Endodermal cell (in vitro differentiated cells): ENCODE measurements around the gene POR. TPM values are rescaled to one million over a fixed set of nuclear protein-coding genes. Genes with fewer than 3 reads are reported as not detected.
A peak's percentile ranks its signal among the peaks of the same experiment; 100 is the strongest.

ENCODE experiments used
- DNase-seq: peaks from one replicate; pipeline ENCODE4 v3.0.0-alpha.2; 2017
- H3K27ac ChIP-seq: 2 replicates; pipeline ENCODE4 v1.5.1; 2013; ENCODE audit warnings: mild to moderate bottlenecking, low read depth, low read length, moderate library complexity
- H3K27me3 ChIP-seq: 2 replicates; pipeline ENCODE4 v1.6.1; 2013; ENCODE audit warnings: mild to moderate bottlenecking, low read length, moderate library complexity; ENCODE audit not compliant: insufficient read depth, control insufficient read depth, poor library complexity, severe bottlenecking
- H3K36me3 ChIP-seq: 2 replicates; pipeline ENCODE4 v1.7.0; 2013; ENCODE audit warnings: mild to moderate bottlenecking, low read length, moderate library complexity; ENCODE audit not compliant: control insufficient read depth, insufficient read depth
- H3K4me1 ChIP-seq: one replicate; pipeline ENCODE4 v1.7.0; 2013; ENCODE audit warnings: low read length; ENCODE audit not compliant: control insufficient read depth, insufficient read depth
- H3K4me3 ChIP-seq: 2 replicates; pipeline ENCODE4 v1.5.1; 2013; ENCODE audit warnings: mild to moderate bottlenecking, low read length, moderate library complexity
- H3K9ac ChIP-seq: 2 replicates; pipeline ENCODE4 v1.6.1; 2013; ENCODE audit warnings: mild to moderate bottlenecking, low read length, moderate library complexity; ENCODE audit not compliant: poor library complexity, severe bottlenecking; ENCODE audit errors: extremely low read depth
- H3K9me3 ChIP-seq: 2 replicates; pipeline ENCODE4 v1.6.1; 2013; ENCODE audit warnings: mild to moderate bottlenecking, low read length, moderate library complexity; ENCODE audit not compliant: control insufficient read depth
- H3K27ac Mint-ChIP-seq: 2 replicates; pipeline ENCODE4 v1.8.0; 2020; ENCODE audit warnings: mixed read lengths
- H3K27me3 Mint-ChIP-seq: 2 replicates; pipeline ENCODE4 v1.8.0; 2021; ENCODE audit warnings: mild to moderate bottlenecking, mixed read lengths; ENCODE audit not compliant: insufficient read depth
- H3K36me3 Mint-ChIP-seq: 2 replicates; pipeline ENCODE4 v1.8.0; 2020; ENCODE audit warnings: low read depth, mixed read lengths
- H3K4me1 Mint-ChIP-seq: 2 replicates; pipeline ENCODE4 v1.8.0; 2020; ENCODE audit warnings: mixed read lengths
- H3K4me3 Mint-ChIP-seq: 2 replicates; pipeline ENCODE4 v1.8.0; 2020; ENCODE audit warnings: mild to moderate bottlenecking, moderate library complexity, mixed read lengths
- H3K9me3 Mint-ChIP-seq: 2 replicates; pipeline ENCODE4 v1.8.0; 2020; ENCODE audit warnings: mild to moderate bottlenecking, mixed read lengths
- WGBS, 2 experiments: methylation state at CpG; one replicate each; pipeline versions ENCODE4 v1.1.5 to v1.1.7; 2013; ENCODE audit warnings: missing lambda C conversion rate in 2 of 2, mixed read lengths in 1 of 2; ENCODE audit not compliant: insufficient coverage in 1 of 2, insufficient read length in 1 of 2; 5-methylcytosine and 5-hydroxymethylcytosine counted together
- total RNA-seq, 2 donors: library from RNA; stranded (reverse); fragmentation: NEBNext Ultra II Directional in 1 of 2; extraction: Animal tissue kit (Norgen Biotek cat#: 25700) in 1 of 2; gene quantifications; 2 replicates in 1 of 2; 3 replicates in 1 of 2; pipeline ENCODE4 v1.2.1, GENCODE V29; 2021
- TF ChIP-seq, protein P1 (sequence below): fragments of 200-600 bp; sonication (generic); conservative IDR thresholded peaks from 2 replicates; pipeline ENCODE4 v1.5.0; 2021; ENCODE audit warnings: antibody characterized with exemption, mild to moderate bottlenecking

Gene POR
- total RNA-seq, 2 donors from 2014 or later = 85.2 to 92.9 TPM

DNA sequence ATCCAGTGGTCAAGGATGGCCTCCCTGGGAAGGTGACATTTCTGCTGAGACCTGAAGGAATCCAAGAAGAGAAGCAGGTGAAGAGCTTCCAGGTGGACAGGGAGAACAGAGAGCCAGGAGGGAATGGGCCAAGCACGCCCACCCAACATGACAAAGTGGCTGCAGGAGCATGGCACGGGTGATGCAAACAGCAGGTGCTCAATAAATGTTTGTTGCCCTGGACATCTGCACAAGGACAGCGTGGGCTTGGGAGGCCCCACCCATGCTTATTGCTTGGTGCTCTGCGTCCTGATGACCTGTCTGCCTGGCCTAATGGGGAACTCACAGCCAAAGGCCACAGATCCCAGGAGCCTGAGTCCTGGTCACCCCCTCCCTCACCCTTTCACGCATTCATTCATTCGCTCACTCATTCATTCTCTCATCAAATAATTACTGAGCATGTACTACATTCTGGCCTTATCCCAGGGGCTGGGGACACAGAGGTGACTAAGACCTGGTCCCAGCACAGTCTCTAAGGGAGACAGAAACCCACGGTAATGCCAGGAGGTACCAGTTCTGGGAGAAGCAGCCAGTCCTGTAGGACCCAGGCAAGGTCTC is 23.0 kb upstream of the POR start:
- no peaks in the 10 kb centered on the region for H3K4me1 ChIP-seq
- no peak overlapping the region for H3K4me3 ChIP-seq
- TF ChIP-seq, protein P1, sequence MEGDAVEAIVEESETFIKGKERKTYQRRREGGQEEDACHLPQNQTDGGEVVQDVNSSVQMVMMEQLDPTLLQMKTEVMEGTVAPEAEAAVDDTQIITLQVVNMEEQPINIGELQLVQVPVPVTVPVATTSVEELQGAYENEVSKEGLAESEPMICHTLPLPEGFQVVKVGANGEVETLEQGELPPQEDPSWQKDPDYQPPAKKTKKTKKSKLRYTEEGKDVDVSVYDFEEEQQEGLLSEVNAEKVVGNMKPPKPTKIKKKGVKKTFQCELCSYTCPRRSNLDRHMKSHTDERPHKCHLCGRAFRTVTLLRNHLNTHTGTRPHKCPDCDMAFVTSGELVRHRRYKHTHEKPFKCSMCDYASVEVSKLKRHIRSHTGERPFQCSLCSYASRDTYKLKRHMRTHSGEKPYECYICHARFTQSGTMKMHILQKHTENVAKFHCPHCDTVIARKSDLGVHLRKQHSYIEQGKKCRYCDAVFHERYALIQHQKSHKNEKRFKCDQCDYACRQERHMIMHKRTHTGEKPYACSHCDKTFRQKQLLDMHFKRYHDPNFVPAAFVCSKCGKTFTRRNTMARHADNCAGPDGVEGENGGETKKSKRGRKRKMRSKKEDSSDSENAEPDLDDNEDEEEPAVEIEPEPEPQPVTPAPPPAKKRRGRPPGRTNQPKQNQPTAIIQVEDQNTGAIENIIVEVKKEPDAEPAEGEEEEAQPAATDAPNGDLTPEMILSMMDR = no peak
- peaks cover 1% of the 10 kb centered on the region for H3K36me3 ChIP-seq
- H3K27ac Mint-ChIP-seq = no peak overlapping the region
- DNase-seq = no peak
- no peaks in the 10 kb centered on the region for H3K27me3 Mint-ChIP-seq
- H3K27me3 ChIP-seq = no peaks in the 10 kb centered on the region
- no peak overlapping the region for H3K9ac ChIP-seq
- WGBS, 2 experiments = 94 to 98% methylated on average over 5 to 7 of the region's 7 CpGs
- H3K36me3 Mint-ChIP-seq = peaks cover 15% of the 10 kb centered on the region
- no peaks in the 10 kb centered on the region for H3K9me3 Mint-ChIP-seq
- no peak overlapping the region for H3K27ac ChIP-seq
- H3K4me3 Mint-ChIP-seq = no peak overlapping the region
- no peaks in the 10 kb centered on the region for H3K4me1 Mint-ChIP-seq
- H3K9me3 ChIP-seq = no peaks in the 10 kb centered on the region

DNA sequence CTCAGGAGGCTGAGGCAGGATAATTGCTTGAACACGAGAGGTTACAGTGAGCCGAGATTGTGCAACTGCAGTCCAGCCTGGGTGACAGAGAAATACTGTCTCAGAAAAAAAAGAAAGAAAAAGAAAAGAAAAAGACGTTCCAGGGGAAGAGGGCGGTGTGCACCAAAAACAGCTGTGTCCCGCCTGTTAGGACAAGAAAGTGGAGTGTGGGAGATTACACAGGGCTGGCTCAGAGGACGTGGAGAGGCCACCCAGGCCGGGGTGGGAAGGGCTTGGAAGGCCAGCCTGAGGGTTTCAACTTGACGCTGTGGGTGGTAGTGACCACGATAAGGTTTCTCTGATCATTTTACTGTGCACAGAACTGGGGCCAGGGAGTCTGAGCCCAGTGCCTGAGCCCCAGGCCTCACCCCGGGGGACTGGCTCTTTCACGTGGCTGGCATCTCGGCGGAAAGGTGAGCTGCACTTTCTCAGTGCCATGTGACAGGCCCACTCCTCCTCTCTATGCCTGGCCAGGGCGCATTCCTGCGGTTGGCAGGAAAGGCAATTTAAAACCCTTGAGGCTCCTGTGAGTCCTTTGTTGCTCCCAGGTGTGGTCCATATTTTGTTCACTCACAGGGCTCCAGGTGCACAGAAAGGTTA is 22.2 kb upstream of the POR start:
- Histone ChIP-seq H3K27me3 (no peaks in the 10 kb centered on the region), H3K4me1 (no peaks in the 10 kb centered on the region), H3K9me3 (no peaks in the 10 kb centered on the region), H3K27ac (no peak overlapping the region), H3K9ac (no peak overlapping the region), H3K36me3 (no peaks in the 10 kb centered on the region), H3K4me3 (no peak overlapping the region)
- H3K36me3 Mint-ChIP-seq = peaks cover 11% of the 10 kb centered on the region
- H3K4me3 Mint-ChIP-seq = no peak overlapping the region
- H3K27me3 Mint-ChIP-seq = no peaks in the 10 kb centered on the region
- WGBS, 2 experiments = 91 to 93% methylated on average over 14 to 15 of the region's 15 CpGs
- TF ChIP-seq, protein P1 = no peak
- H3K27ac Mint-ChIP-seq = no peak overlapping the region
- H3K4me1 Mint-ChIP-seq = no peaks in the 10 kb centered on the region
- no peaks in the 10 kb centered on the region for H3K9me3 Mint-ChIP-seq
- DNase-seq = no peak

DNA sequence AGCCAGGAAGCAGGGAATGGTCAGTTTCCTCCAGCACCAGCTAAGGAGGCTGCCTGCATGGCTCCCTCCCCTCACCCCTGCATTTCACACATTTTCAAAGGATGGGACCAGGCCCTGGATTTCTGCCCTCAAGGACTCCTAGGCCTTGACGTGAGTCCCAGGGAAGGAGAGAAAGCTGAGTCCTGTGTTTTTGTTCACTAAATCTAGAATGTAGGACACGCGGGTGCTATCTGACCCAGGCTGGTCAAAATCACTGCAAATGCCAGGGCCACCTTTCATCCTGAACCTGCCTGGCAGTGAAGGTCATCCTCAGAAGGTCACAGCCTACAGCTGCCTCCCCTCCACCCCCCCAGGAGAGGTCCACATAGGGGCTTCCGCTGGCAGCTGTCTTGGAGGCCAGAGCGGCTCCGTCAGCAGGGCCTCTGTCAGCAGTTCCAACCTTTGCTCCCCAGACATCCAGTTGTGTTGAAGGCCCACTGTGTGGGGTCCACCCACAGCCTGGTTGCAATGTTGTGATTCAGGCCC is 18.1 kb upstream of the POR start:
- Mint-ChIP-seq H3K9me3 (no peaks in the 10 kb centered on the region), H3K27ac (no peak overlapping the region)

More for the DNA sequence above, 18.1 kb upstream of the POR start:
- Histone ChIP-seq H3K9ac (no peak overlapping the region), H3K9me3 (no peaks in the 10 kb centered on the region), H3K4me1 (no peaks in the 10 kb centered on the region), H3K4me3 (no peak overlapping the region), H3K27me3 (no peaks in the 10 kb centered on the region), H3K36me3 (no peaks in the 10 kb centered on the region), H3K27ac (peak overlapping the region; percentile 4)
- Mint-ChIP-seq H3K27me3 (no peaks in the 10 kb centered on the region), H3K4me1 (no peaks in the 10 kb centered on the region), H3K36me3 (no peaks in the 10 kb centered on the region), H3K4me3 (no peak overlapping the region)
- 81% methylated on average over 6 of the region's 6 CpGs; no CpG with 5 or more reads in 1 of the 2 experiments for WGBS, 2 experiments
- TF ChIP-seq, protein P1 = no peak
- no peak for DNase-seq
